ENCODE results near the gene ITPRIP.

The ITPRIP gene

DNA sequence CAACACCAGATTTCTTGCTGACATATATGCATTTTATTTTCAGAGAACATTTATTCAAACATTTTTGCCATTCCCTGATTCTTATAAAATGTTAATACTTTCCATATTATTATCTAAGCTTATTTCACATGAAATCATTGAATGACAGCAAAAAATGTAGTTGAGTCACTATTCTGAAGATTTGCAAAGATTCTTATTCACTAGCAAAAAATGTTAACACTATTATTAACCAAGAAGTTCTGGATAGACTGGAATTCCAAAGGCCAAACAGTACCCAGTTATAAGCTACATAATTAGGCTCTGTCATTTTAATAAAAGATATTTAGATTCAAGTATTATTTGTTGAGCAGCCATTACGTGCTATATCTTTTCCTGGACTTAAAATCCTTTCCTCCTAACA lies 65.0 kb downstream of the ITPRIP start:
- H3K27ac ChIP-seq, result no peak overlapping the region
- TF ChIP-seq, protein P1, sequence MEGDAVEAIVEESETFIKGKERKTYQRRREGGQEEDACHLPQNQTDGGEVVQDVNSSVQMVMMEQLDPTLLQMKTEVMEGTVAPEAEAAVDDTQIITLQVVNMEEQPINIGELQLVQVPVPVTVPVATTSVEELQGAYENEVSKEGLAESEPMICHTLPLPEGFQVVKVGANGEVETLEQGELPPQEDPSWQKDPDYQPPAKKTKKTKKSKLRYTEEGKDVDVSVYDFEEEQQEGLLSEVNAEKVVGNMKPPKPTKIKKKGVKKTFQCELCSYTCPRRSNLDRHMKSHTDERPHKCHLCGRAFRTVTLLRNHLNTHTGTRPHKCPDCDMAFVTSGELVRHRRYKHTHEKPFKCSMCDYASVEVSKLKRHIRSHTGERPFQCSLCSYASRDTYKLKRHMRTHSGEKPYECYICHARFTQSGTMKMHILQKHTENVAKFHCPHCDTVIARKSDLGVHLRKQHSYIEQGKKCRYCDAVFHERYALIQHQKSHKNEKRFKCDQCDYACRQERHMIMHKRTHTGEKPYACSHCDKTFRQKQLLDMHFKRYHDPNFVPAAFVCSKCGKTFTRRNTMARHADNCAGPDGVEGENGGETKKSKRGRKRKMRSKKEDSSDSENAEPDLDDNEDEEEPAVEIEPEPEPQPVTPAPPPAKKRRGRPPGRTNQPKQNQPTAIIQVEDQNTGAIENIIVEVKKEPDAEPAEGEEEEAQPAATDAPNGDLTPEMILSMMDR (conservative IDR thresholded peaks at IDR 0.05), result no peak

DNA sequence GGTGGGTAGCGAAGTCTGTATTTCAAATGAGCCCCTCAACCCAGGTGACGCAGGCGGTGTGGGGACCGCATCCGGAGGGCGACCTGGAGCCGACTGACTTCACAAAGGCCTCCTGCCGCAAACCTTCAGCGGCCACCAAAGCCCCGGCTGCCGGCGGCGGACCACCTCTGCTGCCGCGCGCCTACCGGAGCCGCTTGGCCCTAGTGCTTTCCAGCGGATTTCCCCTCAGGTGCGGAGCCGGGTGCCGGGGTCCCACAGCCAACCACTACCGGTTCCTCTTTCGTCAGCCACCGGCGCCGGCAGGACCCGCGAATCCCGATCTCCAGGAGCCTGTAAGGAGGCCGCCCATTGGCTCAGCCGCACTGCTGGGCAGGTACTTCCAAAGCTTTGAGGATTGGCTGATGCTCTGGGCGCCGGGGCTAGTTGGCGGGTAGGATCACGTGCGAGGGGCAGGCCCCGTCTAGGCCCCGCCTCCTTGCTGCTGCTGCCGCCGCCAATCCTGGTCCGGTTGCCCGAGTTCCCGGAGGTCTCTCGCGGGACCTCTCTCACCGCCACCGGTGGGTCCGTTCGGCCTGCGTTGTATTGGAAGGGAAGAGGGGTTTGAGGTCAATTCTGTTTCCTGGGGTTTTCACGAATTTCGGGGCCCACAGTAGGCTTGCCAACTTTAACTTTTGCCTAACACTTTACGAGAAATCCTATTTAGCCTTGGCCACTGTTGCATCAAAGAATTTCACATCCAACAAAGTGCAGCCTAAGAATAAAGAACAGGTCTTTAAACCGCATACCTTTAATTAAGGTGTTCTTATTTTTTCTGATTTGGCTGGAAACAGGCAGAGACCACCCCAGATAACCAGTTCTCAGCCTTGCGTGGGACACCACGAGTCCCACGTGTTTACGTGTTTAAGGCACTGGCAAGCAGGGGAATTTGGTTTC lies 69.3 kb downstream of the ITPRIP start, which contains the start of gene GSTO2:
Gene GSTO2, plus strand, starts transcription at position 472 of the 933 bp plus-strand sequence. CDS start 5,732 bp downstream, outside the sequence.
- peak within 1 kb of the TSS; percentile 72 for H3K27ac ChIP-seq

DNA sequence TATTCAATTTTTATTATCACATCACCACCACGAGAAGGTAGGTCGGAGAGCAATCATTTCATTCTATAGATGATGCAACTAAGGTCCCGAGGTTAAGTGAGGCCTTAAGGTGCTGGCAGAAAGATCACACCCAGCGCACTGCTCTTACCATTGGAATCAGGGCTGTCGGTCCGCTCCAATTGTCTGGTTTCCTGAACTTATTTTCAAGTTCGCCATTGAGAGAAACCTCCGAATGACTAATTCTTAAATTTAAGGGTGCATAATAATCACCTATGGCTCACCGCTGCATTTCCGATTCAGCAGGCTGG lies 69.9 kb downstream of the ITPRIP start:
- H3K27ac ChIP-seq, result peak overlapping the region; percentile 72; the same call in 1 of the 2 replicates
- TF ChIP-seq, protein P1 (conservative IDR thresholded peaks at IDR 0.05), result no peak

More for the DNA sequence above, 69.3 kb downstream of the ITPRIP start, which contains the start of gene GSTO2:
- TF ChIP-seq, protein P1 (conservative IDR thresholded peaks at IDR 0.05), result no peak

DNA sequence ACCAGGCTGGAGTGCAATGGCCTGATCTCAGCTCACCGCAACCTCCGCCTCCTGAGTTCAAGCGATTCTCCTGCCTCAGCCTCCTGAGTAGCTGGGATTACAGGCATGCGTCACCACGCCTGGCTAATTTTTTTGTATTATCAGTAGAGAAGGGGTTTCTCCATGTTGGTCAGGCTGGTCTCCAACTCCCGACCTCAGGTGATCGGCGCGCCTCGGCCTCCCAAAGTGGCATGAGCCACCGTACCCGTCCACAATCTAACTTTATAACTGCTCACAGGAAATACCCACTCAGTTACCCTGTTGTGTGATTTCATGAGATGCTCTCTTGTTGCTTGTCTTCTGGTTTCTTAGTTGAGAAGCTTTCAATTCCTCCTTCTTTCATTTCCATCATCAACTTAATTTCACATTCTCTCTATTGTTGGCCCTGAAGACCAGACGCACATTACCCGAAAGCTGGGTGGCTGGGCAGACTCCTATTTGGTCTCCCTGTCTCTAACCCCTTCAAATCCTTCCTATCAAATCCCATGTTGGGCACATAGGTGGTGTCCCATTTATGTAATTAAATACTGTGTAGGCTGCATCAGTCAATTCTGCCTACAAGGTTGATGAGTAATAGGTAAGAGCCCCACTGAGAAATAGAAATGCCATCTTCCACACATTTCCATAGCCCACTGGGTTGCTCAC lies 70.4 kb downstream of the ITPRIP start:
- TF ChIP-seq, protein P1 (conservative IDR thresholded peaks at IDR 0.05), result no peak
- no peak overlapping the region; the same call in 1 of the 2 replicates for H3K27ac ChIP-seq

DNA sequence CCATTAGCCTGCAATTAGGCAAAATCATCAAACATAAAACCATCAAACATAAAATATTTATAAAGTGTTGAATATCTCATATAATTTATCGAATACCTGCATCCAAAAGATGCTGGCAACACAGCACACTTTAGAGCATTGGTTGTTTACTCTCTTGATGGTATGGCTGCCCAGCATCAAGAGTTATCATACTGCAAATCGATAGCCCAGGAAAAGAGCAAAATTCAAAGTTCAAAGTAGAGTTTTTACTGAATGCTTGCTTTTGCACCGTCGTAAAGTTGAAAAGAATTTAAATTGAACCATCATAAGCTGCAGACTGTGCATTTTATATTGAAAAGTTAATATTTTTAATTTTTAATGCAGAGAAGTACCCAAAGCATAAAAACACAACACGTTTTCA lies 73.5 kb downstream of the ITPRIP start:
- H3K27ac ChIP-seq, result no peak overlapping the region
- TF ChIP-seq, protein P1 (conservative IDR thresholded peaks at IDR 0.05), result no peak

DNA sequence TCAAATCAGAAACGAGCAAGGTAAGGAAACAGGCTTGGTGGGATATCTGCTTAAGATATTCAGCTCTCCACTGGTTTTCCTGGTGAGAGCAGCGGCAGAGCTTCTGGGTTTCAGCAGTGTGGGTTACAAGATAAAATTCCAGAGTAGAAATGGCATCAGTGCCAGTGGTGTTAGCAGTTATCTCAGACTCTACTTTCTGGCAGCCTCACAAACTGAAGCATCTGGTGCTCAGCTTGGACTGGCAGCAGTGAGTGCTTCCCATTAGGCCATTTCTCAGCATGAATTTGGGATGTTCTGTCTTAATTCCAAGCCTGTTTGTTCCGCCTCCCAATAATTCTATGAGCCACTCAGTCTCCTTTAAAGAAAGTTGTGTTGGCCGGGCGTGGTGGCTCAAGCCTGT lies 76.2 kb downstream of the ITPRIP start:
- TF ChIP-seq, protein P1 (conservative IDR thresholded peaks at IDR 0.05), result no peak
- H3K27ac ChIP-seq, result no peak overlapping the region

DNA sequence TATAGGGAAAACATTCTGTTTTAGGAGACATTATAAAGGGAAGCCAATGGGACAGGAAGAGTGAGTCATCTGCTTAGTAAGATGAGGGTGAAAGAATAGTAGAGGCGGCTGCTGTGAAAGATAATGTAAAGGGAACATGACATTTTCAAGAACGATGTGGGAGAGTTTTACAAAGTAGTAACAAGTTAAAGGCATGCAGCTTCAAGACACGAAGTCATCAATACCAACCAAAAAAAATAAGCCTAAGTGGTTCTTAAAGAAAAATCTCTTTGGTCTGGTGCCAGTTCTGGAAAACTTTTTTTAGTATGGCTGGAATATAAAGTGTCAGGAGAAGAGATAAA lies 77.5 kb downstream of the ITPRIP start:
- no peak overlapping the region for H3K27ac ChIP-seq
- TF ChIP-seq, protein P1 (conservative IDR thresholded peaks at IDR 0.05), result no peak

Data from VCaP (cell line).